Measurements from ENCODE around the gene TRAPPC3L.
A peak's percentile ranks its signal among the peaks of the same experiment; 100 is the strongest.

Gene TRAPPC3L

GRCh38 chr6:116550796-116551195, 5.3 kb upstream of the TRAPPC3L start:
- no peak for DNase-seq (ENCODE audit: low read depth in 2 of 2)
- no peak overlapping the region for H3K4me3 ChIP-seq (replicated peaks in 1 of 2; ENCODE audit: low read depth in 2 of 2, low read length in 2 of 2)
- no peak for TF ChIP-seq CTCF (IDR thresholded peaks at IDR 0.05; ENCODE audit: low read depth, low read length)

GRCh38 chr6:116547358-116547757, 1.9 kb upstream of the TRAPPC3L start:
- DNase-seq (ENCODE audit: low read depth in 2 of 2) = no peak
- TF ChIP-seq CTCF (IDR thresholded peaks at IDR 0.05; ENCODE audit: low read depth, low read length) = no peak
- H3K4me3 ChIP-seq (replicated peaks in 1 of 2; ENCODE audit: low read depth in 2 of 2, low read length in 2 of 2) = no peak overlapping the region

- DNase-seq (ENCODE audit: low read depth in 2 of 2) = no peak
- no peak overlapping the region for H3K4me3 ChIP-seq (replicated peaks in 1 of 2; ENCODE audit: low read depth in 2 of 2, low read length in 2 of 2)
- TF ChIP-seq CTCF (IDR thresholded peaks at IDR 0.05; ENCODE audit: low read depth, low read length) = no peak
Measured at GRCh38 chr6:116543149-116543548, 2.3 kb downstream of the TRAPPC3L start.

- no peak for TF ChIP-seq CTCF (IDR thresholded peaks at IDR 0.05; ENCODE audit: low read depth, low read length)
- peak in 1 of 2 donors; percentile 32 for DNase-seq (ENCODE audit: low read depth in 2 of 2)
- H3K4me3 ChIP-seq (replicated peaks in 1 of 2; ENCODE audit: low read depth in 2 of 2, low read length in 2 of 2) = no peak overlapping the region
Measured at GRCh38 chr6:116542426-116542825, 3.1 kb downstream of the TRAPPC3L start.

- H3K4me3 ChIP-seq (replicated peaks in 1 of 2; ENCODE audit: low read depth in 2 of 2, low read length in 2 of 2) = no peak overlapping the region
- DNase-seq (ENCODE audit: low read depth in 2 of 2) = peak; percentile 77 to 85
- peak; percentile 52 for TF ChIP-seq CTCF (IDR thresholded peaks at IDR 0.05; ENCODE audit: low read depth, low read length)
Measured at GRCh38 chr6:116536216-116536621, 9.3 kb downstream of the TRAPPC3L start.

GRCh38 chr6:116535109-116535508, 10.4 kb downstream of the TRAPPC3L start:
- DNase-seq (ENCODE audit: low read depth in 2 of 2) = no peak
- TF ChIP-seq CTCF (IDR thresholded peaks at IDR 0.05; ENCODE audit: low read depth, low read length) = no peak
- no peak overlapping the region for H3K4me3 ChIP-seq (replicated peaks in 1 of 2; ENCODE audit: low read depth in 2 of 2, low read length in 2 of 2)

- peak; percentile 4 for TF ChIP-seq CTCF (IDR thresholded peaks at IDR 0.05; ENCODE audit: low read depth, low read length)
- peak in 1 of 2 donors; percentile 11 for DNase-seq (ENCODE audit: low read depth in 2 of 2)
Measured at GRCh38 chr6:116533233-116533957, 12.1 kb downstream of the TRAPPC3L start.

More at GRCh38 chr6:116533233-116533957, 12.1 kb downstream of the TRAPPC3L start:
- H3K4me3 ChIP-seq (replicated peaks in 1 of 2; ENCODE audit: low read depth in 2 of 2, low read length in 2 of 2) = no peak overlapping the region

All from cardiac fibroblast (primary cell).